Parathyroid adenoma (tissue), 2 donors: ENCODE results near the gene INIP.
"Not testable (repeated sequence)": the region's sequence is repeated elsewhere in the genome, so short reads cannot be mapped to it uniquely, and the experiment has no call there.

Experiments used
- H2AFZ ChIP-seq: fragments of 300-600 bp; sonication (generic); one replicate; pipeline ENCODE4 v1.7.0; 2017; ENCODE audit warnings: antibody characterized with exemption, mild to moderate bottlenecking
- H3K27ac ChIP-seq: fragments of 300-600 bp; sonication (generic); one replicate; pipeline ENCODE4 v1.7.0; 2017
- H3K27me3 ChIP-seq: fragments of 300-600 bp; sonication (generic); one replicate; pipeline ENCODE4 v1.7.0; 2017; ENCODE audit warnings: low read length; ENCODE audit not compliant: control insufficient read depth, insufficient read depth
- H3K36me3 ChIP-seq: fragments of 300-600 bp; sonication (generic); one replicate; pipeline ENCODE4 v1.7.0; 2017; ENCODE audit warnings: low read length; ENCODE audit not compliant: control insufficient read depth, insufficient read depth
- H3K4me1 ChIP-seq: fragments of 300-600 bp; sonication (generic); one replicate; pipeline ENCODE4 v1.7.0; 2017; ENCODE audit warnings: control low read depth
- H3K4me2 ChIP-seq: fragments of 300-600 bp; sonication (generic); one replicate; pipeline ENCODE4 v1.7.0; 2017; ENCODE audit warnings: low read length
- H3K4me3 ChIP-seq: fragments of 300-600 bp; sonication (generic); one replicate; pipeline ENCODE4 v1.7.0; 2017; ENCODE audit warnings: low read depth, low read length
- H3K79me2 ChIP-seq: fragments of 300-600 bp; sonication (generic); one replicate; pipeline ENCODE4 v1.7.0; 2017; ENCODE audit warnings: control low read depth
- H3K9ac ChIP-seq: fragments of 300-600 bp; sonication (generic); one replicate; pipeline ENCODE4 v1.7.0; 2017; ENCODE audit warnings: mild to moderate bottlenecking
- H3K9me3 ChIP-seq: fragments of 300-600 bp; sonication (generic); one replicate; pipeline ENCODE4 v1.7.0; 2017; ENCODE audit warnings: low read length; ENCODE audit not compliant: control insufficient read depth
- CTCF ChIP-seq: fragments of 300-600 bp; sonication (generic); IDR thresholded peaks from one replicate; pipeline ENCODE4 v1.7.0; 2017; ENCODE audit warnings: antibody characterized with exemption, mild to moderate bottlenecking
- donor health status: primary hyperparathyroidism.

INIP gene

GRCh38 chr9:112694706-112695555, 23.0 kb downstream of the INIP start:
- no peaks in the 10 kb centered on the region for H3K36me3 ChIP-seq
- no peak overlapping the region for H3K4me3 ChIP-seq
- no peak overlapping the region for H3K4me2 ChIP-seq
- no peaks in the 10 kb centered on the region for H3K79me2 ChIP-seq
- no peak for TF ChIP-seq CTCF
- no peaks in the 10 kb centered on the region for H3K27me3 ChIP-seq
- H3K4me1 ChIP-seq, result peaks cover 3% of the 10 kb centered on the region
- no peak overlapping the region for H3K27ac ChIP-seq
- H3K9me3 ChIP-seq, result no peaks in the 10 kb centered on the region
- no peak overlapping the region for H3K9ac ChIP-seq
- no peak overlapping the region for H2AFZ ChIP-seq

- Histone ChIP-seq H3K9me3 (no peaks in the 10 kb centered on the region), H3K27me3 (no peaks in the 10 kb centered on the region), H2AFZ (no peak overlapping the region), H3K27ac (no peak overlapping the region), H3K4me2 (no peak overlapping the region), H3K9ac (no peak overlapping the region), H3K4me3 (no peak overlapping the region), H3K36me3 (no peaks in the 10 kb centered on the region), H3K79me2 (no peaks in the 10 kb centered on the region), H3K4me1 (peaks cover 3% of the 10 kb centered on the region)
- TF ChIP-seq CTCF, result no peak
Observed at GRCh38 chr9:112689161-112689740, 28.7 kb downstream of the INIP start.

- no peak overlapping the region for H3K4me3 ChIP-seq
- H3K4me2 ChIP-seq, result no peak overlapping the region
- H2AFZ ChIP-seq, result no peak overlapping the region
Observed at GRCh38 chr9:112680731-112681402, 37.0 kb downstream of the INIP start.

GRCh38 chr9:112677040-112677439, 40.9 kb downstream of the INIP start:
- TF ChIP-seq CTCF, result no peak
- no peak overlapping the region for H3K4me2 ChIP-seq
- no peaks in the 10 kb centered on the region for H3K9me3 ChIP-seq
- no peaks in the 10 kb centered on the region for H3K4me1 ChIP-seq
- H3K4me3 ChIP-seq, result no peak overlapping the region
- no peak overlapping the region for H3K27ac ChIP-seq
- no peak overlapping the region for H3K9ac ChIP-seq
- no peaks in the 10 kb centered on the region for H3K36me3 ChIP-seq
- no peaks in the 10 kb centered on the region for H3K27me3 ChIP-seq
- no peaks in the 10 kb centered on the region for H3K79me2 ChIP-seq
- no peak overlapping the region for H2AFZ ChIP-seq

More at GRCh38 chr9:112680731-112681402, 37.0 kb downstream of the INIP start:
- no peaks in the 10 kb centered on the region for H3K36me3 ChIP-seq
- no peak overlapping the region for H3K27ac ChIP-seq
- H3K79me2 ChIP-seq, result no peaks in the 10 kb centered on the region
- no peak overlapping the region for H3K9ac ChIP-seq
- H3K9me3 ChIP-seq, result no peaks in the 10 kb centered on the region
- H3K27me3 ChIP-seq, result no peaks in the 10 kb centered on the region
- H3K4me1 ChIP-seq, result no peaks in the 10 kb centered on the region
- no peak for TF ChIP-seq CTCF

GRCh38 chr9:112673221-112673620, 44.7 kb downstream of the INIP start:
- H3K4me1 ChIP-seq, H3K27ac ChIP-seq, H3K9ac ChIP-seq, H3K36me3 ChIP-seq, H3K4me3 ChIP-seq, H3K79me2 ChIP-seq, H3K27me3 ChIP-seq, H3K4me2 ChIP-seq, H3K9me3 ChIP-seq, H2AFZ ChIP-seq: not testable (repeated sequence)
